ELR (cell line): Measurements from ENCODE around the gene KRTAP16-1.

Source experiments
- DNase-seq: peaks from one replicate; pipeline ENCODE4 v3.0.0-alpha.2; 2015; ENCODE audit warnings: low read depth

KRTAP16-1 gene

GRCh38 chr17:41329279-41329948 is 20.3 kb upstream of the KRTAP16-1 start:
- peak; percentile 75 for DNase-seq

GRCh38 chr17:41328207-41328606 is 19.1 kb upstream of the KRTAP16-1 start:
- no peak for DNase-seq

GRCh38 chr17:41327411-41328120 is 18.5 kb upstream of the KRTAP16-1 start:
- no peak for DNase-seq

DNA sequence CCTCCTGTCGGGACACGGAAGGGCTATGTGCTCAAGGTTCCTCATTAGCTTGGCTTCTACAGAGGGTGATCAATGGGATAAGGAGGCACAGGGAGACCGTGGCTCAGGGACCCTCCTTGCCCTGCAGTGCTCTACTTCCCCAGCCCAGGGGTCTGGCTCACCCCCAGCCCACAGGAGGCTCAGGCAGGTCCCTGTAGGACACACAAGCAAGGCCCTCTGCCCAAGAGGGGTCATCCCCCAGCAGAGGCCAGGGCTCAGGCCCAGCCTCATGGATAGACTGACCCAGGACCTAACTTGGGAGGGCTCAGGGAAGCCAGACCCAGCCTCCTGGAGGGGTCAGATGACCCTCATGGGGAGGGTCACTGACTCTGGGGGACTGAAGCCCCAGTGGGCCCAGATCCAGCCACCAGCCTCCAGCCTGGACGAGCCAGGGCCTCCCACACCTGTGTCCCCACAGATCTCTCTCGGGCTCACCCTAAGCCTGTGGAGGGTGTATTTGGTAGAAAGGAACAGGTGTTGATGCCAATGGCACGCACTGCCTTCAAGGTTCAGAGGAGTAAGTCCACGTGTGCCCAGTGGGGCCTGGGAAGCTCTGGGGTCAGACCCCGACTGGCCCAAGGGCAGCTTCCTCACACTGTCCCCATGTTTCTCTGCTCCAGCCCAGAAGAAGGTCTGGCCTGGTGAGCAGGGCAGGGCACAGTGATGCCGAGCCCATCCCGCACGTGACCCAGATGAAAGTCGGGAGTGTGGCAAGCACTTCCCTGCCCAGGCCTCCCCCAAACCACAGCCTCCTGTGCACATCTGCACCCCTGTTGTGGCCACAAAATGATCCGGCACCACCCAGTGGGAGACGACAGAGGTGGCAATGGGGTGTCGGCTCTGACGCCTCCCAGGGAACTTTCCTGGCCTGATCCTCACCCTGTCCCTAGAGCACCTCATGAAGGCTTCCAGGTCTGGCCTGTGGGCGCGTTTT is 17.4 kb upstream of the KRTAP16-1 start:
- DNase-seq: no peak

DNA sequence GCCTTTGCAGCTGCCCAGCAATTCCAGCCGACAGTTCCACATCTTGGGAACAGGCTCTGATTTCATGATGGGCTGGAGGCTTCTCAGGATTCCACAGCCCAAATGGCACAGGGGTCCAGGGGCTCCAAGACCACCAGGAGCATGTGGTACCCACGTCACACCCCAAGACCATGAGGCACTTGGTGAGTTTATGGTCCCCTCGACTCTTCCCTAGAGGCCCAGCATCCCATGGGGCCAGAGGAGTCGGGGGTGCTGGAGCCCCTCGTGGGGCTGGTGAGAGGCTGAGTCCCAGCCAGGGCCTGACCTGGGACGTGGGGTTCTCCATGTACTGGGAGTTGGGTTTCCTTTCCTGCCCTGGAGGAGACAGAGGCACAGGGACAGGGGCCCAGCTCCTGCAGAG is 16.5 kb upstream of the KRTAP16-1 start:
- no peak for DNase-seq

DNA sequence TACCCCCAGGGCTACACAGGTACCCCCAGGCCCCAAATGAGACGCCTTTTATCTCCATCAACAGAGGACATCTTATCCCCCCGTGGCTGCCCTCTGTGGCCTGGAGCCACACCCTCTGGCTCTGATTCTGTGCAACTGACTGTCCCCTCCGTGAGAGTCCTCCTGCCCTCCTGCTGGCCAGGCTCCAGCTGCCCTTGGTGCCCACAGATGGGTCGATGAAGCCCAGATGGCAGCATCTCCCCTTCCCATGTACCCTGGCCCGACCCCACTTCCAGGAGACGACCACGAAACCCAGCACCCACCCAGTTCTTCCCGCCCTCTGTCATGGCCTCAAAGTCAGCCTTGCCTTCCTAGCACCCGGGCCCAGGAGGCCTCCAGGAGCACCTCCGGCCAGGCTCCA is 16.0 kb upstream of the KRTAP16-1 start:
- no peak for DNase-seq

- peak; percentile 35 for DNase-seq
Observed at GRCh38 chr17:41324180-41325075, 15.3 kb upstream of the KRTAP16-1 start.

DNA sequence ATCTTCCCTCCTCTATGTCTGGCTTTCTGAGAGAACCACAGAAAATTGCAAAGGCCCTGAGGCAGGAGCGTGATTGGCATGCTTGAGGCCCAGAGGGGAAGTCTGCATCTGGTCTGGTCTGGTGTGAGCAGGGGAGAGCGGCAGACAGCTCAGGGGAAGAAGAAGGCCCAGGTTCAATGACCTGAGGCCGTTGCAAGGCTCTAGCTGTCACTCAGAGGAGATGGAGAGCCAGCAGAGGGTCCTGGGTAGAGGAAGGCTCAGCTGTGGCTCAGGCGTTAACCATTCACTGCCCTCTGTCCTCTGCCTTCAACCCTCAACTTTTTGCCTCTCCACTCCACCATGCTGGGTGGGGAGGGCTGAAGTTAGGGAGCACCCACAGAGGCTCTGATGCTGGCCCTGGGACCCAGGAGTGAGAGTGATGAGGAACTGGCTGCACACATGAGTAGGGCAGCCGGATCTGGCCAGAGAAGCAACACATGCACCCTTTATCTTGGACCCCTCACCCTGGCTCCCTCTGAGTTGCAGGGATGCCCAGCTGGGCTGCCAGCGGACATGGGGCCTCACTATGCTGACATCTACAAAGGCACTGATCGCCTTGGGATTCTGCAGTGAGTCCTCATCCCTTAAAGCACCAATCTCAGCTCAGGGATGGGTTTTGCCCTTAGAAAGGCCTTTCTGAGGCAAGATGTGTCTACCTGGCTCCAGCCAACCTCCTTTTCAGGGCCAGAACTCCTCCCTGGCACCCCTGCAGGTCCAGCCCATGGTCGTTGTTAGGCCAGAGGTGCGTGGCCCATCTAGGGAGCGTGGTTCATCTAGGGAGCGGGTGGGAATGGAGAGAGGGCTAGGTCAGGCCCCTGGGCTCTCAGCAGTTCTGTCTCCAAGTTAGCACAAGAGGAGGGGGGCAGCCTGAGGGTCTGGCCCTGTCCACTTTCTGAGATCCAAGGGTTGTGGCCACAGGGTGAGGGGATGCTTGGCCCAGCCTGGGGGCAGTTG is 14.1 kb upstream of the KRTAP16-1 start:
- DNase-seq: no peak

GRCh38 chr17:41322094-41322902 is 13.2 kb upstream of the KRTAP16-1 start:
- peak; percentile 79 for DNase-seq

- DNase-seq: no peak
Observed at GRCh38 chr17:41318231-41318630, 9.1 kb upstream of the KRTAP16-1 start.

DNA sequence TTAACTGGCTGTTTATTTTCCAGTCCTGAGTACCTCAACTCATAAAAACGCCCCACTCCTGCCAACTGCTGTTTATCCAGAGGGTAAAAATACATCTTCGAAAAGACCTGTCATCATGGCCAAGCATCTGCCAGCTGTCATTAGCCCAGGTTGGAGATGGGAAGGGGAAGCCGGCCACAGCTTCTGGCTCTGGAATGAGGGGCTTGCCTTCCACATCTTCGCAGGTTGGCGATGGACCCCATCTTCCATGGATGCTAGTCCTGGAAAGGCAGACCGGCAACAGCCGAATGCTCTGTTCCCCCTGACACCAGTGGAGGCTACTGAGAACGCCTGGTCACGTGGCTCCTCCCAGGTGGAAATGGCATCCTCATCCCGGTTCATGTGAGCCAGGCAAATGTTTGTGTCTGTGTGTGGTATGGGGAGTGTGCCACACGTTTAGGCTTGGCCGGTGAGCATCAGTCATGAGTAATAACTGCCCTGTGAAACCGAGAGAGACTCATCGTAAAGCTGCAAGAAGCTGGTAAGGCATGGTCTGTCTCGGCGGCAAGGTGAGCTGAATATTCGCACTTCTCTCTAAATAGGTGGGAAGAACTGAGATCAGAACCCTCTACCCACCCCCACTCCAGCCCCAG is 6.8 kb upstream of the KRTAP16-1 start:
- no peak for DNase-seq

DNA sequence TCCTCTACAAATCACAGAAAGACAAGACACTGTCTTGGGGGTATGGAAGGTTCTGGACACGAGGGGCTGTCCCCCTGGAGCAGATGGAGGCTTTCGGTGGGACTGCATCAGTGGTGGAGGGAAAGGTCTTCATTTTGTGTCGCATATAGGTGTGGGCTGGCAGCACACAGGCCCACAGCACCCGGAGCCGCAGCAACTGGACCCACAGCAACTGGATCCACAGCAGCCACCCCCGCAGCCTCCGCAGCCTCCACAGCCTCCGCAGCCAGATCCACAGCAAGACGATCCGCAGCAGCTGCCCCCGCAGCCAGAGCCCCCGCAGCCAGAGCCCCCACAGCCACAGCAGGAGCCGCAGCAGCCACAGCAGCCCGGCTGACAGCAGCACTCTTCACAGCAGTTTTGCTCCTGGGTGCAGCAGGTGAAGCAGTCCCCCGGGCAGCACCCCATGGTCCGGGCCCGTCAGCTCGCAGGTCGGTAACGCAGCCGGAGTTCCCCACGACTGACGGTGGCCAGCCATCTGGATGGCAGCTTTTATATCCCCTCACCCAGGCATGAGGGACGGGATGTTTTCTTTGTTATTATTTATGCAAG is 6.2 kb upstream of the KRTAP16-1 start, which contains the start of gene KRTAP17-1:
KRTAP17-1 (minus strand) TSS at position 507 of the 591 bp plus-strand sequence; CDS start at position 447, 60 bp downstream.
- no peak for DNase-seq

DNA sequence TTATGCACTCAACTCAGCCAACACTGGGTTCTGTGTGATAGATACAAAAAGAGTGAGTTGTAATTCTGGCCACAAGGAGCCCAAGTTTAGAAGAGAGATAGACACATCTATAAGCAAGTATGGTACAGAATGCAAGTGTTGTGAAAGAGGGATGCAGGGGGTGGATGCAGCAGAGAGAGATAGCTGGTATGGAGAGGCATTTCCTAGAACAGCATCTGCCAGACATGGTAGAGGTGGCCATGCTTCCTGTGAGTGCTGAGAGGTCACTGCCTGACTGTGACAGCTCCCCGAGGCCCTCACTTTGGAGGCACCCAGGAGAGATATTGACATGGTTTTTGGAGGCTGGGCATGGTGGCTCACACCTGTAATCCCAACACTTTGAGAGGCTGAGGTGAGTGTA is 2.0 kb upstream of the KRTAP16-1 start:
- DNase-seq: no peak

GRCh38 chr17:41308251-41308917 is 725 bp downstream of the KRTAP16-1 start:
- no peak for DNase-seq

- DNase-seq: no peak
Observed at GRCh38 chr17:41307647-41308046, 1.5 kb downstream of the KRTAP16-1 start.

DNA sequence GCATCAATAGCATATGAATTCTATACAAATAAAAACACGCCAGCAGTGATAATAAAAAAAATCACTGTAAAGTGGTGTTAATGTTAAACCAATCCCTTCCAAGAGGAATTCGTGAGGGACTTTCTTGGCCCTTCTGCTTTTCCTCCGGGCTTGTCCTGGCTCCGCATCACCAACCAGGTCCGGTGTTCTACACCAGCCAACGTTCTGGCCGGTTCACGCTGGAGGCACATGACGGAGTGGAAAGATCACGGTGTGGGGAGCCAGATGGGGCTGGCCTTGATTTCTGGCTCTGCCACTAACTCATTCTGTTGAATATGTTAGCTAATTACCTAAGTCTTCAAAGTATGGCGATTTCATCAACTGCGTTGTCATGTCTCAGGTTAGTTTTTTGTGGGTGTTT is 5.0 kb downstream of the KRTAP16-1 start:
- DNase-seq: no peak

- DNase-seq: no peak
Observed at GRCh38 chr17:41302981-41303380, 6.1 kb downstream of the KRTAP16-1 start.
